GM23338 (cell line): Measurements from ENCODE around the gene PCDHGB1. TPM values are rescaled to one million over a fixed set of nuclear protein-coding genes. Genes with fewer than 3 reads are reported as not detected.

Experiments used
- ATAC-seq: fragments of 200-7000 bp; cut with Tn5 transposase; 3 replicates; pipeline ENCODE4 v1.9.1; 2020
- DNase-seq: peaks from one replicate; pipeline ENCODE4 v3.0.0-alpha.2; 2015; ENCODE audit warnings: low spot score
- H2AFZ ChIP-seq: fragments of 200-600 bp; sonication (generic); 2 replicates; pipeline ENCODE4 v1.8.0; 2016; ENCODE audit warnings: antibody characterized with exemption, mild to moderate bottlenecking, moderate library complexity
- H3F3A ChIP-seq: fragments of 200-600 bp; sonication (generic); replicated peaks from 2 replicates; pipeline ENCODE4 v1.8.0; 2017; ENCODE audit warnings: antibody characterized with exemption, mixed run types, low read depth
- H3K27ac ChIP-seq: fragments of 200-600 bp; sonication (generic); 2 replicates; pipeline ENCODE4 v1.6.1; 2016; ENCODE audit warnings: low read depth
- H3K27me3 ChIP-seq: fragments of 200-600 bp; sonication (generic); 2 replicates; pipeline ENCODE4 v1.8.0; 2016; ENCODE audit warnings: mild to moderate bottlenecking, mixed run types, moderate library complexity; ENCODE audit not compliant: insufficient read depth
- H3K36me3 ChIP-seq: fragments of 200-600 bp; sonication (generic); 2 replicates; pipeline ENCODE4 v1.8.0; 2016; ENCODE audit warnings: mild to moderate bottlenecking; ENCODE audit not compliant: insufficient read depth
- H3K4me1 ChIP-seq: fragments of 200-600 bp; sonication (generic); 2 replicates; pipeline ENCODE4 v1.8.0; 2016; ENCODE audit warnings: mild to moderate bottlenecking, moderate library complexity; ENCODE audit not compliant: insufficient read depth
- H3K4me2 ChIP-seq: fragments of 200-600 bp; sonication (generic); 2 replicates; pipeline ENCODE4 v1.7.1; 2017; ENCODE audit warnings: mixed run types
- H3K4me3 ChIP-seq: fragments of 200-600 bp; sonication (generic); 2 replicates; pipeline ENCODE4 v1.6.1; 2016; ENCODE audit warnings: mixed run types
- H3K79me2 ChIP-seq: fragments of 200-600 bp; sonication (generic); replicated peaks from 2 replicates; pipeline ENCODE4 v1.8.0; 2017; ENCODE audit warnings: mild to moderate bottlenecking; ENCODE audit not compliant: insufficient read depth
- H3K9me2 ChIP-seq: fragments of 200-600 bp; sonication (generic); 2 replicates; pipeline ENCODE4 v1.8.0; 2017; ENCODE audit not compliant: insufficient read depth
- H4K20me1 ChIP-seq: fragments of 200-600 bp; sonication (generic); replicated peaks from 2 replicates; pipeline ENCODE4 v1.8.0; 2017; ENCODE audit warnings: mild to moderate bottlenecking; ENCODE audit not compliant: insufficient read depth
- H3K27ac Mint-ChIP-seq: 2 replicates; pipeline ENCODE4 v1.8.0; 2020; ENCODE audit warnings: inconsistent platforms, mild to moderate bottlenecking, moderate library complexity, mixed read lengths
- H3K27me3 Mint-ChIP-seq: 3 replicates; pipeline ENCODE4 v1.8.0; 2022; ENCODE audit warnings: low read depth, mild to moderate bottlenecking, moderate library complexity, mixed read lengths, inconsistent platforms; ENCODE audit not compliant: insufficient read depth, poor library complexity
- H3K36me3 Mint-ChIP-seq: 3 replicates; pipeline ENCODE4 v1.8.0; 2021; ENCODE audit warnings: low read depth, mild to moderate bottlenecking, inconsistent platforms, moderate library complexity, mixed read lengths
- H3K4me1 Mint-ChIP-seq: 3 replicates; pipeline ENCODE4 v1.8.0; 2020; ENCODE audit warnings: mild to moderate bottlenecking, inconsistent platforms, mixed read lengths
- H3K4me3 Mint-ChIP-seq: 3 replicates; pipeline ENCODE4 v1.8.0; 2021; ENCODE audit warnings: moderate library complexity, mild to moderate bottlenecking, inconsistent platforms, mixed read lengths
- H3K9me3 Mint-ChIP-seq: 3 replicates; pipeline ENCODE4 v1.8.0; 2020; ENCODE audit warnings: moderate library complexity, mild to moderate bottlenecking, inconsistent platforms, mixed read lengths
- CREB1 ChIP-seq: fragments of 250-450 bp; sonication (Bioruptor Pico); IDR thresholded peaks from 2 replicates; pipeline ENCODE4 v1.5.0; 2020; ENCODE audit warnings: low read depth, mild to moderate bottlenecking, moderate library complexity
- JUNB ChIP-seq: IDR thresholded peaks from one replicate; pipeline ENCODE4 v1.6.1; 2016; ENCODE audit warnings: antibody characterized with exemption; ENCODE audit not compliant: unreplicated experiment
- NANOG ChIP-seq: IDR thresholded peaks from 2 replicates; pipeline ENCODE4 v1.6.1; 2016; ENCODE audit warnings: antibody characterized with exemption, borderline replicate concordance
- POLR2AphosphoS5 ChIP-seq: IDR thresholded peaks from 2 replicates; pipeline ENCODE4 v1.6.1; 2016; ENCODE audit warnings: antibody characterized with exemption, low read depth
- STAT1 ChIP-seq: IDR thresholded peaks from one replicate; pipeline ENCODE4 v1.6.1; 2016; ENCODE audit warnings: antibody characterized with exemption; ENCODE audit not compliant: unreplicated experiment
- long read RNA-seq: library from polyadenylated mRNA; unstranded; transcript quantifications from one replicate; pipeline ENCODE4 v2.0.0, GENCODE V29; 2020; ENCODE audit not compliant: unreplicated experiment
- polyA plus RNA-seq: library from polyadenylated mRNA; unstranded; fragments of >200 nt; fragmentation: Nextera tagmentation; extraction: Ambion mirVana; gene quantifications from 2 replicates; pipeline ENCODE4 v1.2.1, GENCODE V29; 2016
- total RNA-seq: library from RNA; depleted of rRNA; stranded (reverse); fragments of >200 nt; shearing (Covaris generic); gene quantifications from 2 replicates; pipeline ENCODE4 v1.2.3, GENCODE V29; 2014; rRNA removed
- TF ChIP-seq, protein P1 (sequence below), 2 experiments: fragments of 200-600 bp in 1 of 2; sonication (generic) in 1 of 2; conservative IDR thresholded peaks; 2 replicates each; pipeline versions ENCODE4 v1.5.1 to v1.6.1; 2016 to 2017; ENCODE audit warnings: antibody characterized with exemption in 2 of 2, low read depth in 2 of 2, mild to moderate bottlenecking in 2 of 2, moderate library complexity in 1 of 2
- TF ChIP-seq, protein P2 (sequence below): IDR thresholded peaks from 2 replicates; pipeline ENCODE4 v1.6.1; 2016; ENCODE audit warnings: antibody characterized with exemption
- TF ChIP-seq, protein P3 (sequence below): IDR thresholded peaks from one replicate; pipeline ENCODE4 v1.6.1; 2018; ENCODE audit warnings: antibody characterized with exemption; ENCODE audit not compliant: unreplicated experiment

The PCDHGB1 gene
- total RNA-seq: 8.9 and 9.1 TPM in 2 replicates
- polyA plus RNA-seq: 0.52 and 0.74 TPM in 2 replicates
- long read RNA-seq: 0 reads

DNA sequence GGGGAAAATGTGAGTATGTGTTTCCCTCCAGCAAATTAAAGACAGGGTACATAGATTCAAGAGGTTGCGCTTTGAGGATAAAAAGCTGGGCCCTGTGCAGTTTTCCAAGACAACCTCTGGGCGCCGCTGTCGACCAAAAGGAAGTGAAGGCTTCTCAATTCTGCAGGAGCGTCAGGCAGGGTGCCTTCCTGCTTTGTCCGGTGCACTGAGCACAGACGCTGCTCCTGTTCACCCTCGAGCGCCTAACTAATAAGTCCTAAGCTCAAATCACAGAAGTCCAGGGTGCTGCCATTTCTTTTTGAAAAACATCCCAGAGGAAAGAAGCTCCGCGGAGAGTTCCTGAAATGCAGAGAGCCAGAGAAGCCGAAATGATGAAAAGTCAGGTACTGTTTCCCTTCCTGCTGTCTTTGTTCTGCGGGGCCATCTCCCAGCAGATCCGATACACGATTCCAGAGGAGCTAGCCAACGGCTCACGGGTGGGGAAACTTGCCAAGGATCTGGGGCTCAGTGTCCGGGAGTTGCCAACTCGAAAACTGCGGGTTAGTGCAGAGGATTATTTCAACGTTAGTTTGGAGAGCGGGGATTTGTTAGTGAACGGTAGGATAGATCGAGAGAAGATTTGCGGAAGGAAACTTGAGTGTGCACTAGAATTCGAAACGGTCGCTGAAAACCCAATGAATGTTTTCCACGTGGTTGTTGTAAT is at the start of gene PCDHGB1:
TSS of gene PCDHGB1 (plus strand) at position 183 of the 703 bp plus-strand sequence. CDS start at position 345, 162 bp downstream.
- peak; percentile 93 for ATAC-seq
- H3K4me1 Mint-ChIP-seq: peaks cover 2% of the 10 kb centered on the region; the same call in 2 of the 3 replicates
- H3K79me2 ChIP-seq: no peaks in the 10 kb centered on the region
- H3F3A ChIP-seq: 0 out of 2 replicates have a peak, but pooled peaks cover 3% of the 10 kb centered on the region
- H3K27ac ChIP-seq: no peak within 1 kb of the TSS
- peak within 1 kb of the TSS; percentile 58 for H2AFZ ChIP-seq
- no peaks in the 10 kb centered on the region for H4K20me1 ChIP-seq
- H3K36me3 Mint-ChIP-seq: peaks cover 53% of the 10 kb centered on the region
- no peaks in the 10 kb centered on the region for H3K27me3 ChIP-seq
- H3K27me3 Mint-ChIP-seq: peaks cover 7% of the 10 kb centered on the region
- H3K4me1 ChIP-seq: no peaks in the 10 kb centered on the region
- no peaks in the 10 kb centered on the region for H3K36me3 ChIP-seq
- peaks cover 64% of the 10 kb centered on the region for H3K9me3 Mint-ChIP-seq
- TF ChIP-seq, protein P1, sequence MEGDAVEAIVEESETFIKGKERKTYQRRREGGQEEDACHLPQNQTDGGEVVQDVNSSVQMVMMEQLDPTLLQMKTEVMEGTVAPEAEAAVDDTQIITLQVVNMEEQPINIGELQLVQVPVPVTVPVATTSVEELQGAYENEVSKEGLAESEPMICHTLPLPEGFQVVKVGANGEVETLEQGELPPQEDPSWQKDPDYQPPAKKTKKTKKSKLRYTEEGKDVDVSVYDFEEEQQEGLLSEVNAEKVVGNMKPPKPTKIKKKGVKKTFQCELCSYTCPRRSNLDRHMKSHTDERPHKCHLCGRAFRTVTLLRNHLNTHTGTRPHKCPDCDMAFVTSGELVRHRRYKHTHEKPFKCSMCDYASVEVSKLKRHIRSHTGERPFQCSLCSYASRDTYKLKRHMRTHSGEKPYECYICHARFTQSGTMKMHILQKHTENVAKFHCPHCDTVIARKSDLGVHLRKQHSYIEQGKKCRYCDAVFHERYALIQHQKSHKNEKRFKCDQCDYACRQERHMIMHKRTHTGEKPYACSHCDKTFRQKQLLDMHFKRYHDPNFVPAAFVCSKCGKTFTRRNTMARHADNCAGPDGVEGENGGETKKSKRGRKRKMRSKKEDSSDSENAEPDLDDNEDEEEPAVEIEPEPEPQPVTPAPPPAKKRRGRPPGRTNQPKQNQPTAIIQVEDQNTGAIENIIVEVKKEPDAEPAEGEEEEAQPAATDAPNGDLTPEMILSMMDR (conservative IDR thresholded peaks at IDR 0.05; ENCODE audit: low read depth in 2 of 2): peak; percentile 77 to 81
- TF ChIP-seq POLR2AphosphoS5 (peak; percentile 53), STAT1 (no peak)
- H3K4me3 Mint-ChIP-seq: peak within 1 kb of the TSS; percentile 65
- no peaks in the 10 kb centered on the region for H3K9me2 ChIP-seq
- H3K4me3 ChIP-seq: peak within 1 kb of the TSS; percentile 47
- no peak within 1 kb of the TSS for H3K27ac Mint-ChIP-seq
- peak within 1 kb of the TSS; percentile 69 for H3K4me2 ChIP-seq
- peak; percentile 95 for DNase-seq

DNA sequence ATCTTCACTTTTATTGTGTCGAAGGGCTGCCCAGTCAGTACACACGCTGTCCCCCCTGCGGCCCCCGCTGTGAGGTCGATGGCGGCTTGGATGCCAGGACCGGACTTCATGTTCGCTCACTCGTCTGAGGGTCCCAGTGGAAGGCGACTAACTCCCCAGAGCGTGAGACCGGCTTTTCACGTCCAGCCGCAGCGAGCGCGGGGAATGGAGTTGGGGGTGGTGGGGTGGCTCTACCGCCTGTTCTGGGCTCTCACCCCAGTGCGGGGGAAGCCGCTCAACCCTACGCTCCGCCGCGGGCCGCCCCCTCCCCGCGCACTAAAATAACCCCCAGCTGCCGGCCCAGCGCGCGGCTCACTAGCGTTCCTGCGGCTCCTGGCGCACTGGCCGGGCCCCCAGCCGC is 46.1 kb upstream of the PCDHGB1 start, which contains the start of gene SLC25A2:
TSS of gene SLC25A2 (minus strand) at position 294 of the 400 bp plus-strand sequence. CDS start at position 110, 184 bp downstream.
- no peak for ATAC-seq

More for the DNA sequence above, 46.1 kb upstream of the PCDHGB1 start, which contains the start of gene SLC25A2:
- peaks cover 11% of the 10 kb centered on the region; the same call in 1 of the 3 replicates for H3K36me3 Mint-ChIP-seq
- Histone ChIP-seq H3K27ac (no peak within 1 kb of the TSS), H3K27me3 (no peaks in the 10 kb centered on the region), H3K79me2 (no peaks in the 10 kb centered on the region), H2AFZ (no peak within 1 kb of the TSS), H3K9me2 (no peaks in the 10 kb centered on the region), H3F3A (no peaks in the 10 kb centered on the region), H3K4me1 (no peaks in the 10 kb centered on the region), H3K4me2 (no peak within 1 kb of the TSS), H3K36me3 (no peaks in the 10 kb centered on the region), H4K20me1 (0 out of 2 replicates have a peak, but pooled peaks cover 6% of the 10 kb centered on the region), H3K4me3 (no peak within 1 kb of the TSS)
- H3K4me3 Mint-ChIP-seq: no peak within 1 kb of the TSS
- peaks cover 35% of the 10 kb centered on the region for H3K9me3 Mint-ChIP-seq
- H3K27ac Mint-ChIP-seq: no peak within 1 kb of the TSS
- peaks cover 3% of the 10 kb centered on the region for H3K27me3 Mint-ChIP-seq
- no peak for DNase-seq
- TF ChIP-seq POLR2AphosphoS5 (no peak), STAT1 (no peak), NANOG (no peak), CREB1 (CRISPR knock-in tag) (no peak), JUNB (no peak)
- TF ChIP-seq, protein P2, sequence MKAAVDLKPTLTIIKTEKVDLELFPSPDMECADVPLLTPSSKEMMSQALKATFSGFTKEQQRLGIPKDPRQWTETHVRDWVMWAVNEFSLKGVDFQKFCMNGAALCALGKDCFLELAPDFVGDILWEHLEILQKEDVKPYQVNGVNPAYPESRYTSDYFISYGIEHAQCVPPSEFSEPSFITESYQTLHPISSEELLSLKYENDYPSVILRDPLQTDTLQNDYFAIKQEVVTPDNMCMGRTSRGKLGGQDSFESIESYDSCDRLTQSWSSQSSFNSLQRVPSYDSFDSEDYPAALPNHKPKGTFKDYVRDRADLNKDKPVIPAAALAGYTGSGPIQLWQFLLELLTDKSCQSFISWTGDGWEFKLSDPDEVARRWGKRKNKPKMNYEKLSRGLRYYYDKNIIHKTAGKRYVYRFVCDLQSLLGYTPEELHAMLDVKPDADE: no peak
- TF ChIP-seq, protein P1 (conservative IDR thresholded peaks at IDR 0.05; ENCODE audit: low read depth in 2 of 2): no peak
- TF ChIP-seq, protein P3, sequence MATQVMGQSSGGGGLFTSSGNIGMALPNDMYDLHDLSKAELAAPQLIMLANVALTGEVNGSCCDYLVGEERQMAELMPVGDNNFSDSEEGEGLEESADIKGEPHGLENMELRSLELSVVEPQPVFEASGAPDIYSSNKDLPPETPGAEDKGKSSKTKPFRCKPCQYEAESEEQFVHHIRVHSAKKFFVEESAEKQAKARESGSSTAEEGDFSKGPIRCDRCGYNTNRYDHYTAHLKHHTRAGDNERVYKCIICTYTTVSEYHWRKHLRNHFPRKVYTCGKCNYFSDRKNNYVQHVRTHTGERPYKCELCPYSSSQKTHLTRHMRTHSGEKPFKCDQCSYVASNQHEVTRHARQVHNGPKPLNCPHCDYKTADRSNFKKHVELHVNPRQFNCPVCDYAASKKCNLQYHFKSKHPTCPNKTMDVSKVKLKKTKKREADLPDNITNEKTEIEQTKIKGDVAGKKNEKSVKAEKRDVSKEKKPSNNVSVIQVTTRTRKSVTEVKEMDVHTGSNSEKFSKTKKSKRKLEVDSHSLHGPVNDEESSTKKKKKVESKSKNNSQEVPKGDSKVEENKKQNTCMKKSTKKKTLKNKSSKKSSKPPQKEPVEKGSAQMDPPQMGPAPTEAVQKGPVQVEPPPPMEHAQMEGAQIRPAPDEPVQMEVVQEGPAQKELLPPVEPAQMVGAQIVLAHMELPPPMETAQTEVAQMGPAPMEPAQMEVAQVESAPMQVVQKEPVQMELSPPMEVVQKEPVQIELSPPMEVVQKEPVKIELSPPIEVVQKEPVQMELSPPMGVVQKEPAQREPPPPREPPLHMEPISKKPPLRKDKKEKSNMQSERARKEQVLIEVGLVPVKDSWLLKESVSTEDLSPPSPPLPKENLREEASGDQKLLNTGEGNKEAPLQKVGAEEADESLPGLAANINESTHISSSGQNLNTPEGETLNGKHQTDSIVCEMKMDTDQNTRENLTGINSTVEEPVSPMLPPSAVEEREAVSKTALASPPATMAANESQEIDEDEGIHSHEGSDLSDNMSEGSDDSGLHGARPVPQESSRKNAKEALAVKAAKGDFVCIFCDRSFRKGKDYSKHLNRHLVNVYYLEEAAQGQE: no peak
- no peaks in the 10 kb centered on the region for H3K4me1 Mint-ChIP-seq
